GM13977 (cell line): ENCODE results near the gene CXCL12.

Experiments
- DNase-seq: peaks from one replicate; pipeline ENCODE4 v3.0.0; 2012; ENCODE audit warnings: low spot score
- CTCF ChIP-seq: IDR thresholded peaks from 2 replicates; pipeline ENCODE4 v1.5.1; 2012; ENCODE audit warnings: mild to moderate bottlenecking, control low read depth; ENCODE audit not compliant: insufficient read depth; ENCODE audit errors: extremely low read depth, missing control alignments
- in situ Hi-C: fragments of 300-500 bp; cut with MboI; formaldehyde crosslinking; loops from one replicate; pipeline ENCODE4 v1.12.0; 2022; ENCODE audit warnings: low sequenced_read_pairs, low pct_unique_long_range_greater_than_20kb, mixed read lengths, inconsistent platforms; ENCODE audit not compliant: unreplicated experiment

The CXCL12 gene

GRCh38 chr10:44347609-44348400 lies 37.1 kb downstream of the CXCL12 start:
- DNase-seq = no peak
- in situ Hi-C loops = no loop called here
- no peak for TF ChIP-seq CTCF

GRCh38 chr10:44344727-44345126 lies 40.2 kb downstream of the CXCL12 start:
- DNase-seq = no peak
- no peak for TF ChIP-seq CTCF
- in situ Hi-C loops = no loop called here

DNA sequence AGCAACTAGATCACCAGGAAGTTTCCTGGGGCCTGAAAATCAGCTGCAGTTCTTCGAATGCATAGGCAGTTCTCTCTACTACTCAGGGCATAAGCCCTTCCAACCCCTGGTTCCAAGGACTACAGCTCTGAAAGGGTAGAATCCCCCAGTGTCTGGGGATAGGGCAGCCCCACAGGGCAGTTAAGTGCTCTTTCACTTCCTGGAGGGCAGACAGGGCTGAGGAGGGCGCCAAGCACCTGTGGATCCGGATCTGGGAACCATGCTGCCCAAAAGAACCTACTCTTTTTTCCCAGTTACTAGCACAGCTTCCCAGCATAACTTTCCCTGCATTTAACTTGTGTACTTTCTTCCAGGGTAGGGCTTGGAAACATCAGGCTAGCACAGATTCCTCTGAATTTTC lies 41.1 kb downstream of the CXCL12 start:
- TF ChIP-seq CTCF = no peak
- in situ Hi-C loops = no loop called here
- no peak for DNase-seq

DNA sequence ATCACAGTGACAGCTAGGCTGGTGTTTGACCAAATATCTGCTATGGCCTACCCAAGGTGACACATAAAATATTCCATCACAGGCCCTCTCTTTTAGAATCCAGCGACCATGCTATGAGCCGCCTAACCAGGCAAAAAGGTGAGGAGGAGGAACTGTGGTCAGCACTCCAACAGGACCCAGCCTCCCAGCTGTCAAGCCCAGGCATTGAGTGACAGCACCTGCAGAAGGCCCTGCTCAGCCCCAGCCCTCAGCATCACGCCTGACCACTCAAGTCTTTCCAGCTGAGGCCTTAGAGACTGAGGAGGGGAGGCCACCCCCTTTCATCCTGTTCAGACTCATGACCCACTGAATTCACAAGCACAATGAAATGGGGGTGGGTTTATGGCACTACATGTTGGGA lies 43.0 kb downstream of the CXCL12 start:
- no peak for DNase-seq
- no peak for TF ChIP-seq CTCF
- in situ Hi-C loops = no loop called here

DNA sequence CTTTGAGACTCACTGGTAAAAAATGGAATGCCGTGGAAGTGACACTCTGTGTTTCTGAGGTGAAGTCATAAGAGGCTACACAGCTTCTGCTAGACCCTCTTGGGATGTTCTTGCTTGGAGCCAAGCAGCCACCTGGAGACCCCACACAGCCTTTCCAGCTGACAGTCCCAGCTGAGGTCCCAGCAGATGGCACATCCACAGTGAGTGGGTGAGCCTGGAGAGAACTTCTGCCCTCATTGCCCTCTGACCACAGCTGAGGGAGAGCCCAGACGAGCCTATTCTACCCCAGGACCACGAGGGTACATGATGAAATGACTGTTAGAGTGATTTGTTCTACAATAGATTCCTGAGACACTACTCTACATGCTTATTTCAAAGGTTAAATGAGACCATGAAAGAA lies 44.3 kb downstream of the CXCL12 start:
- in situ Hi-C loops = no loop called here
- no peak for TF ChIP-seq CTCF
- no peak for DNase-seq

GRCh38 chr10:44339218-44339617 lies 45.7 kb downstream of the CXCL12 start:
- in situ Hi-C loops = no loop called here
- no peak for DNase-seq
- no peak for TF ChIP-seq CTCF

GRCh38 chr10:44337081-44337480 lies 47.8 kb downstream of the CXCL12 start:
- in situ Hi-C loops = no loop called here
- TF ChIP-seq CTCF = no peak
- DNase-seq = no peak
